Measurements from ENCODE around the gene RAD18. TPM values are rescaled to one million over a fixed set of nuclear protein-coding genes. Genes with fewer than 3 reads are reported as not detected.

RAD18 gene
- total RNA-seq, 1 experiment from 2014 or later, result 13.8 TPM

GRCh38 chr3:8891774-8892173 lies 71.5 kb downstream of the RAD18 start:
- no peaks in the 10 kb centered on the region for H3K4me1 ChIP-seq (ENCODE audit: control insufficient read depth, insufficient read depth, low read length)

GRCh38 chr3:8891303-8891702 lies 72.0 kb downstream of the RAD18 start:
- H3K4me3 ChIP-seq (ENCODE audit: low read depth in 2 of 2, low read length in 2 of 2), result no peak overlapping the region
- in situ Hi-C loops (cut with HindIII; ENCODE audit: low pct_unique_long_range_greater_than_20kb, low sequenced_read_pairs) (no loop called here), intact Hi-C loops (cut with micrococcal nuclease; ENCODE audit: unreplicated experiment) (no loop called here)
- no peak for ATAC-seq
- H3K4me1 ChIP-seq (ENCODE audit: control insufficient read depth, insufficient read depth, low read length), result no peaks in the 10 kb centered on the region
- no peaks in the 10 kb centered on the region; the same call in 1 of the 2 replicates for H3K36me3 ChIP-seq (ENCODE audit: control insufficient read depth, insufficient read depth, low read length)
- ChIA-PET CTCF (no interaction called here), POLR2A (no interaction called here)
- no peaks in the 10 kb centered on the region for H3K9me3 ChIP-seq (ENCODE audit: control insufficient read depth, insufficient read depth, low read depth, low read length)
- no peak for DNase-seq (ENCODE audit: low read depth, low spot score)
- no TSS peak for BruUV-seq (replicated peaks)
- H3K27ac ChIP-seq (ENCODE audit: low read length), result no peak overlapping the region
- no peaks in the 10 kb centered on the region for H3K27me3 ChIP-seq (ENCODE audit: control insufficient read depth, insufficient read depth, low read length)
- no peak for TF ChIP-seq TCF7L2 (IDR thresholded peaks at IDR 0.05; ENCODE audit: low read depth, low read length)
- TF ChIP-seq CTCF (IDR thresholded peaks at IDR 0.05), result no peak
- TF ChIP-seq REST (IDR thresholded peaks at IDR 0.05; ENCODE audit: insufficient read depth in 1 of 2, low read depth in 2 of 2, low read length in 1 of 2), result no peak
- TF ChIP-seq POLR2AphosphoS5 (IDR thresholded peaks at IDR 0.05; ENCODE audit: low read depth, low read length), result no peak
- no peak for TF ChIP-seq SIN3A (IDR thresholded peaks at IDR 0.05; ENCODE audit: borderline replicate concordance, insufficient read depth, low read depth, low read length)

More at GRCh38 chr3:8891774-8892173, 71.5 kb downstream of the RAD18 start:
- Histone ChIP-seq H3K36me3 (ENCODE audit: control insufficient read depth, insufficient read depth, low read length) (no peaks in the 10 kb centered on the region; the same call in 1 of the 2 replicates), H3K9me3 (ENCODE audit: control insufficient read depth, insufficient read depth, low read depth, low read length) (no peaks in the 10 kb centered on the region), H3K27me3 (ENCODE audit: control insufficient read depth, insufficient read depth, low read length) (no peaks in the 10 kb centered on the region), H3K27ac (ENCODE audit: low read length) (no peak overlapping the region), H3K4me3 (ENCODE audit: low read depth in 2 of 2, low read length in 2 of 2) (no peak overlapping the region)
- ChIA-PET POLR2A (no interaction called here), CTCF (no interaction called here)
- intact Hi-C loops (cut with micrococcal nuclease; ENCODE audit: unreplicated experiment) (no loop called here), in situ Hi-C loops (cut with HindIII; ENCODE audit: low pct_unique_long_range_greater_than_20kb, low sequenced_read_pairs) (no loop called here)
- ATAC-seq, result no peak
- no TSS peak for BruUV-seq (replicated peaks)
- DNase-seq (ENCODE audit: low read depth, low spot score), result no peak
- TF ChIP-seq TCF7L2 (IDR thresholded peaks at IDR 0.05; ENCODE audit: low read depth, low read length) (no peak), SIN3A (IDR thresholded peaks at IDR 0.05; ENCODE audit: borderline replicate concordance, insufficient read depth, low read depth, low read length) (no peak), REST (IDR thresholded peaks at IDR 0.05; ENCODE audit: insufficient read depth in 1 of 2, low read depth in 2 of 2, low read length in 1 of 2) (no peak), POLR2AphosphoS5 (IDR thresholded peaks at IDR 0.05; ENCODE audit: low read depth, low read length) (no peak), CTCF (IDR thresholded peaks at IDR 0.05) (no peak)

Measured in Panc1 (cell line).